Heart left ventricle (tissue), 13 donors: ENCODE measurements around the gene EHD1.

Experiments used
- CTCF ChIP-seq, 12 donors: fragments of 200-600 bp; sonication (generic) in 4 of 12; IDR thresholded peaks; one replicate each; pipeline versions ENCODE4 v1.5.0 to v1.8.0; 2018 to 2022; ENCODE audit warnings: antibody characterized with exemption in 12 of 12, mild to moderate bottlenecking in 5 of 12
- POLR2A ChIP-seq, 2 donors: fragments of 450-650 bp; IDR thresholded peaks; one replicate each; pipeline ENCODE4 v1.6.1; 2017; ENCODE audit warnings: antibody characterized with exemption in 2 of 2, mild to moderate bottlenecking in 2 of 2, moderate library complexity in 2 of 2
- donor health status: ischemic (EF 13 %, LVEDD 7.1; RV severe dilation, severe dysfunction).
- donor health status: DM: no; HTN: yes; CAD: no.
- donor health status: DM: no; HTN: no; CAD: no.
- donor health status: ischemic (EF 25% LVEDD 6.9; RV normal size, moderate dysfunction).
- donor health status: ischemic (EF 25% LVEDD 5.7; RV mildly dilated, moderate dysfunction).
- donor health status: ischemic (EF 35%, LVEDD 5.7; RV mildly dilated, moderate dysfunction).
- donor health status: nonischemic (EF 11% LVEDD 7.7; RV severe dilation, severe dysfunction).
- donor health status: DM: yes; HTN: yes; CAD: no.
- donor health status: PGD.
- donor health status: ischemic (EF 29% LVEDD 5.4; RV normal size, mild dysfunction).
- donor health status: nonischemic (EF 23%, LVEDD 6.1; RV moderate dilation, normal function).

- TF ChIP-seq CTCF (IDR thresholded peaks at IDR 0.05) (no peak), POLR2A (IDR thresholded peaks at IDR 0.05) (no peak)
These were observed 47.0 kb downstream of the EHD1 start for GRCh38 chr11:64831411-64831891.
